NCI-H510A (cell line): ENCODE measurements around the gene AKR7A3.
"Not testable (repeated sequence)": the region's sequence is repeated elsewhere in the genome, so short reads cannot be mapped to it uniquely, and the experiment has no call there.

Experiments
- DNase-seq: peaks from one replicate; lab custom pipeline; 2025; lab: John Stamatoyannopoulos, UW

The AKR7A3 gene

GRCh38 chr1:19287436-19288185 is 959 bp downstream of the AKR7A3 start:
- no peak for DNase-seq

- not testable (repeated sequence) for DNase-seq
These were observed 2.8 kb downstream of the AKR7A3 start for GRCh38 chr1:19285807-19286206.

GRCh38 chr1:19285366-19285765 is 3.2 kb downstream of the AKR7A3 start:
- not testable (repeated sequence) for DNase-seq

- no peak for DNase-seq
These were observed 3.7 kb downstream of the AKR7A3 start for GRCh38 chr1:19284881-19285280.

- DNase-seq: no peak
These were observed 4.7 kb downstream of the AKR7A3 start for GRCh38 chr1:19283891-19284290.

GRCh38 chr1:19274636-19275035 is 13.9 kb downstream of the AKR7A3 start:
- no peak for DNase-seq

- DNase-seq: not testable (repeated sequence)
These were observed 14.6 kb downstream of the AKR7A3 start for GRCh38 chr1:19273844-19274531.

- DNase-seq: no peak
These were observed 15.3 kb downstream of the AKR7A3 start for GRCh38 chr1:19273106-19273843.

- DNase-seq: no peak
These were observed 16.5 kb downstream of the AKR7A3 start for GRCh38 chr1:19272064-19272463.

- DNase-seq: not testable (repeated sequence)
These were observed 18.2 kb downstream of the AKR7A3 start for GRCh38 chr1:19270343-19270730.

- DNase-seq: not testable (repeated sequence)
These were observed 18.9 kb downstream of the AKR7A3 start for GRCh38 chr1:19269427-19270342.

- no peak for DNase-seq
These were observed 20.1 kb downstream of the AKR7A3 start for GRCh38 chr1:19268445-19268844.

- no peak for DNase-seq
These were observed 25.8 kb downstream of the AKR7A3 start for GRCh38 chr1:19262744-19263143.

GRCh38 chr1:19262047-19262446 is 26.5 kb downstream of the AKR7A3 start:
- DNase-seq: no peak

GRCh38 chr1:19260211-19261138 is 28.1 kb downstream of the AKR7A3 start:
- peak; percentile 88 for DNase-seq

GRCh38 chr1:19258353-19258752 is 30.2 kb downstream of the AKR7A3 start:
- no peak for DNase-seq

- DNase-seq: no peak
These were observed 31.2 kb downstream of the AKR7A3 start for GRCh38 chr1:19257178-19257914.

GRCh38 chr1:19256301-19256700 is 32.3 kb downstream of the AKR7A3 start:
- DNase-seq: not testable (repeated sequence)

GRCh38 chr1:19255288-19255687 is 33.3 kb downstream of the AKR7A3 start:
- DNase-seq: no peak

- DNase-seq: no peak
These were observed 34.2 kb downstream of the AKR7A3 start for GRCh38 chr1:19254416-19254815.
